Peyer's patch (tissue), 4 donors: ENCODE data around the gene TMEM132D.

Experiments used
- POLR2A ChIP-seq, 2 donors: fragments of 450-650 bp; IDR thresholded peaks; one replicate each; pipeline ENCODE4 v1.5.1; 2017; ENCODE audit warnings: antibody characterized with exemption in 2 of 2, mild to moderate bottlenecking in 2 of 2, moderate library complexity in 2 of 2
- TF ChIP-seq, protein P1 (sequence below), 6 experiments: fragments of 450-650 bp in 4 of 6; fragments of 200-600 bp in 2 of 6; sonication (generic) in 1 of 6; IDR thresholded peaks; one replicate each; pipeline ENCODE4 v1.5.1; 2017 to 2019; ENCODE audit warnings: antibody characterized with exemption in 6 of 6, mild to moderate bottlenecking in 3 of 6, moderate library complexity in 1 of 6

DNA sequence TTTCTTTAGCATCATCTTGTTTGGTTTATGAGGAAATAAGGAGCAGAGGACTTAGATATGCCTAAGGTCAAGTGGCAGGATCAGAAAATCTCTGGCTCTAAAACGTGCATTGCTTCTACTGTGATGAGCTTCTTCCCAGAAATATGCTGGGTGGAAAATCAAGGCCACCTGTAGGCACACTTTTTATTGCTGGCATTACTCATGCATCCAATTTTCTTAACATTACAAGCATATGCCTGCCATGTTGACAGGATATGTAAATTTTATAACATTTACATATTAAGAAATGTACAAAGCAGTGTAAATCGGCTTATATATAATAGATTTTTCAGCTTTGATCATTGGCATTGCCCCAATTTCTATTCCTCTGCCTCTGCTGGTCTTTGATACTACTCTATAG is 409.6 kb downstream of the TMEM132D start:
- no peak for TF ChIP-seq POLR2A (IDR thresholded peaks at IDR 0.05)
- TF ChIP-seq, protein P1, sequence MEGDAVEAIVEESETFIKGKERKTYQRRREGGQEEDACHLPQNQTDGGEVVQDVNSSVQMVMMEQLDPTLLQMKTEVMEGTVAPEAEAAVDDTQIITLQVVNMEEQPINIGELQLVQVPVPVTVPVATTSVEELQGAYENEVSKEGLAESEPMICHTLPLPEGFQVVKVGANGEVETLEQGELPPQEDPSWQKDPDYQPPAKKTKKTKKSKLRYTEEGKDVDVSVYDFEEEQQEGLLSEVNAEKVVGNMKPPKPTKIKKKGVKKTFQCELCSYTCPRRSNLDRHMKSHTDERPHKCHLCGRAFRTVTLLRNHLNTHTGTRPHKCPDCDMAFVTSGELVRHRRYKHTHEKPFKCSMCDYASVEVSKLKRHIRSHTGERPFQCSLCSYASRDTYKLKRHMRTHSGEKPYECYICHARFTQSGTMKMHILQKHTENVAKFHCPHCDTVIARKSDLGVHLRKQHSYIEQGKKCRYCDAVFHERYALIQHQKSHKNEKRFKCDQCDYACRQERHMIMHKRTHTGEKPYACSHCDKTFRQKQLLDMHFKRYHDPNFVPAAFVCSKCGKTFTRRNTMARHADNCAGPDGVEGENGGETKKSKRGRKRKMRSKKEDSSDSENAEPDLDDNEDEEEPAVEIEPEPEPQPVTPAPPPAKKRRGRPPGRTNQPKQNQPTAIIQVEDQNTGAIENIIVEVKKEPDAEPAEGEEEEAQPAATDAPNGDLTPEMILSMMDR (IDR thresholded peaks at IDR 0.05): no peak
